HG03442 (cell line): ENCODE measurements around the gene SPAG16.
"Not testable (repeated sequence)": the region's sequence is repeated elsewhere in the genome, so short reads cannot be mapped to it uniquely, and the experiment has no call there.

Source experiments
- ATAC-seq: cut with Tn5 transposase; IDR thresholded peaks from one replicate; pipeline ENCODE4 v1.9.1; 2021; ENCODE audit warnings: mild to moderate bottlenecking, moderate library complexity; ENCODE audit not compliant: unreplicated experiment

SPAG16 gene

GRCh38 chr2:213688133-213688532 is 403.9 kb downstream of the SPAG16 start:
- ATAC-seq = no peak

GRCh38 chr2:213688825-213689224 is 404.6 kb downstream of the SPAG16 start:
- not testable (repeated sequence) for ATAC-seq

GRCh38 chr2:213689585-213689984 is 405.3 kb downstream of the SPAG16 start:
- no peak for ATAC-seq

- ATAC-seq = no peak
Measured at GRCh38 chr2:213691351-213691750, 407.1 kb downstream of the SPAG16 start.

- peak; percentile 64 for ATAC-seq
Measured at GRCh38 chr2:213696442-213696841, 412.2 kb downstream of the SPAG16 start.

GRCh38 chr2:213701365-213701764 is 417.1 kb downstream of the SPAG16 start:
- ATAC-seq = not testable (repeated sequence)

GRCh38 chr2:213703406-213704098 is 419.3 kb downstream of the SPAG16 start:
- ATAC-seq = no peak

GRCh38 chr2:213710164-213710563 is 425.9 kb downstream of the SPAG16 start:
- no peak for ATAC-seq

- not testable (repeated sequence) for ATAC-seq
Measured at GRCh38 chr2:213718411-213718810, 434.1 kb downstream of the SPAG16 start.

GRCh38 chr2:213722565-213722964 is 438.3 kb downstream of the SPAG16 start:
- ATAC-seq = no peak

GRCh38 chr2:213723041-213723560 is 438.8 kb downstream of the SPAG16 start:
- no peak for ATAC-seq

- ATAC-seq = no peak
Measured at GRCh38 chr2:213723707-213724106, 439.4 kb downstream of the SPAG16 start.

GRCh38 chr2:213726101-213726500 is 441.8 kb downstream of the SPAG16 start:
- no peak for ATAC-seq

GRCh38 chr2:213733893-213734292 is 449.6 kb downstream of the SPAG16 start:
- peak; percentile 96 for ATAC-seq

GRCh38 chr2:213740453-213740852 is 456.2 kb downstream of the SPAG16 start:
- ATAC-seq = peak; percentile 93

GRCh38 chr2:213751446-213751845 is 467.2 kb downstream of the SPAG16 start:
- ATAC-seq = peak; percentile 95

GRCh38 chr2:213752575-213752974 is 468.3 kb downstream of the SPAG16 start:
- no peak for ATAC-seq

GRCh38 chr2:213757525-213757924 is 473.3 kb downstream of the SPAG16 start:
- peak; percentile 47 for ATAC-seq

- no peak for ATAC-seq
Measured at GRCh38 chr2:213763354-213763753, 479.1 kb downstream of the SPAG16 start.

GRCh38 chr2:213763963-213764362 is 479.7 kb downstream of the SPAG16 start:
- ATAC-seq = no peak

GRCh38 chr2:213764849-213765248 is 480.6 kb downstream of the SPAG16 start:
- no peak for ATAC-seq

- peak; percentile 45 for ATAC-seq
Measured at GRCh38 chr2:213766062-213766461, 481.8 kb downstream of the SPAG16 start.

- peak; percentile 94 for ATAC-seq
Measured at GRCh38 chr2:213766465-213766901, 482.2 kb downstream of the SPAG16 start.
